ENCODE measurements around the gene C6orf132.
"Not testable (repeated sequence)": the region's sequence is repeated elsewhere in the genome, so short reads cannot be mapped to it uniquely, and the experiment has no call there.

The C6orf132 gene

GRCh38 chr6:42162812-42163211 lies 20.4 kb upstream of the C6orf132 start:
- no peak for DNase-seq (ENCODE audit: low read depth)

GRCh38 chr6:42162384-42162783 lies 20.0 kb upstream of the C6orf132 start:
- DNase-seq (ENCODE audit: low read depth): no peak

GRCh38 chr6:42159431-42160024 lies 17.1 kb upstream of the C6orf132 start:
- no peak for DNase-seq (ENCODE audit: low read depth)

- DNase-seq (ENCODE audit: low read depth): no peak
Measured at GRCh38 chr6:42158631-42159030, 16.2 kb upstream of the C6orf132 start.

- no peak for DNase-seq (ENCODE audit: low read depth)
Measured at GRCh38 chr6:42158011-42158410, 15.6 kb upstream of the C6orf132 start.

- DNase-seq (ENCODE audit: low read depth): no peak
Measured at GRCh38 chr6:42156638-42157037, 14.2 kb upstream of the C6orf132 start.

- no peak for DNase-seq (ENCODE audit: low read depth)
Measured at GRCh38 chr6:42155293-42155692, 12.9 kb upstream of the C6orf132 start.

- DNase-seq (ENCODE audit: low read depth): no peak
Measured at GRCh38 chr6:42154461-42155209, 12.2 kb upstream of the C6orf132 start.

- no peak for DNase-seq (ENCODE audit: low read depth)
Measured at GRCh38 chr6:42153921-42154320, 11.5 kb upstream of the C6orf132 start.

GRCh38 chr6:42152528-42153213 lies 10.3 kb upstream of the C6orf132 start:
- not testable (repeated sequence) for DNase-seq (ENCODE audit: low read depth)

GRCh38 chr6:42152024-42152423 lies 9.6 kb upstream of the C6orf132 start:
- DNase-seq (ENCODE audit: low read depth): no peak

GRCh38 chr6:42150254-42150653 lies 7.8 kb upstream of the C6orf132 start:
- no peak for DNase-seq (ENCODE audit: low read depth)

- no peak for DNase-seq (ENCODE audit: low read depth)
Measured at GRCh38 chr6:42148058-42148457, 5.6 kb upstream of the C6orf132 start.

GRCh38 chr6:42147138-42147562 lies 4.7 kb upstream of the C6orf132 start:
- DNase-seq (ENCODE audit: low read depth): no peak

GRCh38 chr6:42141603-42142117 lies 760 bp downstream of the C6orf132 start:
- no peak for DNase-seq (ENCODE audit: low read depth)

- DNase-seq (ENCODE audit: low read depth): no peak
Measured at GRCh38 chr6:42140756-42141602, 1.4 kb downstream of the C6orf132 start.

GRCh38 chr6:42140032-42140431 lies 2.4 kb downstream of the C6orf132 start:
- DNase-seq (ENCODE audit: low read depth): no peak

GRCh38 chr6:42138630-42139619 lies 3.5 kb downstream of the C6orf132 start:
- DNase-seq (ENCODE audit: low read depth): no peak

- DNase-seq (ENCODE audit: low read depth): no peak
Measured at GRCh38 chr6:42138190-42138589, 4.2 kb downstream of the C6orf132 start.

GRCh38 chr6:42137194-42137753 lies 5.1 kb downstream of the C6orf132 start:
- no peak for DNase-seq (ENCODE audit: low read depth)
